HepG2 (cell line): ENCODE measurements around the gene MRPS11. TPM values are rescaled to one million over a fixed set of nuclear protein-coding genes. Genes with fewer than 3 reads are reported as not detected.
"Not testable (repeated sequence)": the region's sequence is repeated elsewhere in the genome, so short reads cannot be mapped to it uniquely, and the experiment has no call there.

Experiments used
- ATAC-seq: fragments of 200-7000 bp; cut with Tn5 transposase; 3 replicates; pipeline ENCODE4 v1.9.1; 2020; ENCODE audit warnings: mild to moderate bottlenecking, moderate library complexity
- BruUV-seq: library from RNA; stranded (reverse); fragments of 400-500 nt; replicated peaks from 2 replicates; lab custom pipeline; 2021; lab: Mats Ljungman, UMichigan
- CTCF ChIA-PET: fragments of 300-600 bp; formaldehyde crosslinking; extraction: SDS; loops from one replicate; lab custom pipeline; 2021; ENCODE audit warnings: low total read pairs, inconsistent platforms, low intra/inter-chr PET ratio; lab: Yijun Ruan, JAX
- POLR2A ChIA-PET: fragments of 350-600 bp; sonication (Branson Sonifier 250); formaldehyde crosslinking; loops from one replicate; lab custom pipeline; 2020; ENCODE audit warnings: antibody characterized with exemption, inconsistent platforms; lab: Yijun Ruan, JAX
- DNase-seq: peaks from one replicate; pipeline ENCODE4 v3.0.0-alpha.2; 2015; ENCODE audit warnings: low spot score
- FAIRE-seq: peaks from 3 replicates; lab custom pipeline; 2011; peaks lifted over from hg19 to GRCh38; lab: Jason Lieb, UNC
- H2AFZ ChIP-seq: one replicate; pipeline ENCODE4 v1.6.1; 2011; ENCODE audit warnings: low read length, inconsistent platforms
- H3K27ac ChIP-seq: fragments of 300-600 bp; 3 replicates; pipeline ENCODE4 v1.8.0; 2011; ENCODE audit warnings: mixed run types, mild to moderate bottlenecking, mixed read lengths, low read length, inconsistent platforms; ENCODE audit not compliant: insufficient read depth; ENCODE audit errors: extremely low read length
- H3K27me3 ChIP-seq, 2 experiments: fragments of 200-600 bp in 1 of 2; 2 replicates in 1 of 2; 3 replicates in 1 of 2; pipeline versions ENCODE4 v1.6.0 to v1.8.0; 2011; ENCODE audit warnings: low read length in 2 of 2, mild to moderate bottlenecking in 2 of 2, moderate library complexity in 2 of 2, inconsistent platforms in 1 of 2; ENCODE audit not compliant: insufficient read depth in 2 of 2, control insufficient read depth in 1 of 2
- H3K36me3 ChIP-seq, 2 experiments: fragments of 200-600 bp in 1 of 2; replicated peaks in 1 of 2; 2 replicates in 1 of 2; 3 replicates in 1 of 2; pipeline versions ENCODE4 v1.5.1 to v1.8.0; 2011; ENCODE audit warnings: low read length in 2 of 2, inconsistent platforms in 1 of 2; ENCODE audit not compliant: insufficient read depth in 2 of 2, control insufficient read depth in 1 of 2
- H3K4me1 ChIP-seq: 2 replicates; pipeline ENCODE4 v1.5.1; 2012; ENCODE audit warnings: low read length, inconsistent platforms; ENCODE audit not compliant: insufficient read depth
- H3K4me2 ChIP-seq: 2 replicates; pipeline ENCODE4 v1.6.0; 2011; ENCODE audit warnings: low read depth, low read length, inconsistent platforms
- H3K4me3 ChIP-seq, 3 experiments: fragments of 200-600 bp in 1 of 3; sonication (generic), shearing (Covaris generic) in 1 of 3; replicated peaks in 1 of 3; 2 replicates each; pipeline ENCODE4 v1.5.1; 2011 to 2016; ENCODE audit warnings: low read length in 3 of 3, inconsistent platforms in 2 of 3, low read depth in 2 of 3, mild to moderate bottlenecking in 2 of 3, control low read depth in 1 of 3, mixed read lengths in 1 of 3; ENCODE audit not compliant: insufficient read depth in 1 of 3
- H3K79me2 ChIP-seq: one replicate; pipeline ENCODE4 v1.6.1; 2011; ENCODE audit warnings: low read length, inconsistent platforms; ENCODE audit not compliant: insufficient read depth
- H3K9ac ChIP-seq: 2 replicates; pipeline ENCODE4 v1.6.0; 2011; ENCODE audit warnings: mild to moderate bottlenecking, low read depth, low read length, inconsistent platforms; ENCODE audit not compliant: insufficient read depth
- H3K9me3 ChIP-seq: 2 replicates; pipeline ENCODE4 v1.5.1; 2012; ENCODE audit warnings: mild to moderate bottlenecking, low read length
- H4K20me1 ChIP-seq: 2 replicates; pipeline ENCODE4 v1.6.0; 2011; ENCODE audit warnings: inconsistent platforms, mild to moderate bottlenecking, low read length, moderate library complexity; ENCODE audit not compliant: insufficient read depth
- KDM4B ChIP-seq: sonication (generic); formaldehyde crosslinking; IDR thresholded peaks from 2 replicates; pipeline ENCODE4 v1.4.0; 2020; ENCODE audit warnings: missing genetic modification reagents
- WGBS: methylation state at CpG from one replicate; pipeline ENCODE4 v1.1.6; 2017; ENCODE audit warnings: low lambda C conversion rate; 5-methylcytosine and 5-hydroxymethylcytosine counted together
- in situ Hi-C: cut with HindIII; loops from 2 replicates; pipeline ENCODE4 v1.10.0; 2017; ENCODE audit warnings: low pct_unique_long_range_greater_than_20kb; ENCODE audit not compliant: extremely low pct_ligation_motif_present
- intact Hi-C: fragments of 100-400 bp; cut with micrococcal nuclease; formaldehyde crosslinking; loops from one replicate; pipeline ENCODE4 v1.10.0; 2022; ENCODE audit not compliant: unreplicated experiment
- polyA plus RNA-seq, 8 experiments: library from polyadenylated mRNA; depleted of rRNA in 3 of 8; stranded (reverse) in 7 of 8; unstranded in 1 of 8; fragments of >200 nt; fragmentation: Illumina TruSeq in 4 of 8; extraction: Trizol in 4 of 8; gene quantifications; 2 replicates each; pipeline versions ENCODE4 v1.2.1 to v1.2.3, GENCODE V29; 2011 to 2016; ENCODE audit warnings: low read depth in 4 of 8, missing spikeins in 1 of 8, mixed read lengths in 1 of 8; ENCODE audit not compliant: insufficient read depth in 1 of 8
- total RNA-seq, 5 experiments: library from RNA; depleted of rRNA; stranded (reverse); fragments of >200 nt; fragmentation: Illumina TruSeq; extraction: Trizol; gene quantifications; 2 replicates each; pipeline ENCODE4 v1.2.3, GENCODE V29; 2016; ENCODE audit warnings: low read depth in 1 of 5
- TF ChIP-seq, protein P1 (sequence below): sonication (generic); formaldehyde crosslinking; IDR thresholded peaks from 2 replicates; pipeline ENCODE4 v1.4.0; 2020; ENCODE audit warnings: mild to moderate bottlenecking, missing genetic modification reagents

The MRPS11 gene
- total and polyA plus RNA-seq, 2 of the 13 experiments (the other 11 are each of a cell fraction or from before 2014, with no cell fraction given) = 50.1 to 72.7 TPM

GRCh38 chr15:88433046-88433685, 34.3 kb upstream of the MRPS11 start:
- H4K20me1 ChIP-seq = no peaks in the 10 kb centered on the region
- H3K9ac ChIP-seq = no peak overlapping the region
- no peak overlapping the region for H3K4me2 ChIP-seq
- no peaks in the 10 kb centered on the region for H3K4me1 ChIP-seq
- no peak overlapping the region for H2AFZ ChIP-seq
- H3K79me2 ChIP-seq = no peaks in the 10 kb centered on the region
- TF ChIP-seq KDM4B (CRISPR knock-in tag) = no peak
- TF ChIP-seq, protein P1, sequence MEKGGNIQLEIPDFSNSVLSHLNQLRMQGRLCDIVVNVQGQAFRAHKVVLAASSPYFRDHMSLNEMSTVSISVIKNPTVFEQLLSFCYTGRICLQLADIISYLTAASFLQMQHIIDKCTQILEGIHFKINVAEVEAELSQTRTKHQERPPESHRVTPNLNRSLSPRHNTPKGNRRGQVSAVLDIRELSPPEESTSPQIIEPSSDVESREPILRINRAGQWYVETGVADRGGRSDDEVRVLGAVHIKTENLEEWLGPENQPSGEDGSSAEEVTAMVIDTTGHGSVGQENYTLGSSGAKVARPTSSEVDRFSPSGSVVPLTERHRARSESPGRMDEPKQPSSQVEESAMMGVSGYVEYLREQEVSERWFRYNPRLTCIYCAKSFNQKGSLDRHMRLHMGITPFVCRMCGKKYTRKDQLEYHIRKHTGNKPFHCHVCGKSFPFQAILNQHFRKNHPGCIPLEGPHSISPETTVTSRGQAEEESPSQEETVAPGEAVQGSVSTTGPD (CRISPR knock-in tag) = no peak
- TF ChIP-seq, all 625 proteins: peak for 0
- H3K4me3 ChIP-seq = no peak overlapping the region
- peaks cover 0 to 10% of the 10 kb centered on the region in 2 experiments; a peak in 2 of 5 replicates for H3K27me3 ChIP-seq
- 60% methylated on average over 7 of the region's 7 CpGs for WGBS
- ChIA-PET CTCF (no interaction called here), POLR2A (no interaction called here)
- no peak overlapping the region for H3K27ac ChIP-seq
- no TSS peak for BruUV-seq
- FAIRE-seq (no peak), ATAC-seq (no peak), DNase-seq (no peak)
- intact Hi-C loops = no loop called here
- no peaks in the 10 kb centered on the region for H3K36me3 ChIP-seq
- in situ Hi-C loops = no loop called here
- no peaks in the 10 kb centered on the region for H3K9me3 ChIP-seq

DNA sequence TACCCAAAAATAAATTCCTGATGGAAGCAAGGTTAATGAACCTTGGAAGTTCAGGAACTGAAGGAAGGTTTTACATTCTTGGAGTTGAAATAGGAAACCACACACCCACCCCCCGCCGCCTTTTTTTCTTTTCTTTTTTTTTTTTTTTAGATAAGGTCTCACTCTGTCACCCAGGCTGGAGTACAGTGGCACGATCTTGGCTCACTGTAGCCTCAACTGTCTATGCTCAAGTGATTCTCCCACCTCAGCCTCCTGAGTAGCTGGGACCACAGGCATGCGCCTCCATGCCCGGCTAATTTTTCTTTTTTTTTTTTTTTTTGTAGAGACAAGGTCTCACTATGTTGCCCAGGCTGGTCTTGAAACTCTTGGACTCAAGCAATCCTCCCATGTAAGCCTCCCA, 33.4 kb upstream of the MRPS11 start:
- in situ Hi-C loops, CTCF ChIA-PET, H3K36me3 ChIP-seq, H3K9me3 ChIP-seq, H4K20me1 ChIP-seq, ATAC-seq, H3K4me3 ChIP-seq, FAIRE-seq, H3K27me3 ChIP-seq, intact Hi-C loops, H3K4me1 ChIP-seq, H3K79me2 ChIP-seq, H3K9ac ChIP-seq, H2AFZ ChIP-seq, POLR2A ChIA-PET, H3K27ac ChIP-seq, H3K4me2 ChIP-seq, DNase-seq, BruUV-seq: not testable (repeated sequence)
- 44% methylated on average over 5 of the region's 5 CpGs for WGBS
